Effector CD4-positive, alpha-beta T cell (primary cell): ENCODE measurements around the gene VEGFC.

Experiments
- DNase-seq: peaks from one replicate; pipeline ENCODE4 v3.0.0-alpha.2; 2020

The VEGFC gene

DNA sequence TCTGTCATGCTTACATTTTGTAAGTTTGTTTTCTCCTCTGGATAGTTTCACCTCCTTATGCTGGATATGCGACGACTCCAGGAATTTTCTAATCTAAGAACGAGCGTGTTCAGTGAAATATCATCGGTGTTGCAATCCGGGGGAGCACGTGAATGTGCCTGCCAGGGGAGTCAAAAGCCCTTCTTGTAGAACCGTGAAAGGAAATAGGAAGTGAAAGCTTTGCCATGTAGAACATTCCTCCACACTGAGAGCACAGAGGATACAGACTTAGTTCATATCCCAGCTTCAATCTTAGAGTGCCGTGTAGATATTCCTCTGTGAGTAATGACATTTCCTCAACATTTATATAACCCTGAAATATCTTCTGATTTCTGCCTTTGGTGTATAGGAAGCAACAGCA, 121.2 kb downstream of the VEGFC start:
- no peak for DNase-seq

DNA sequence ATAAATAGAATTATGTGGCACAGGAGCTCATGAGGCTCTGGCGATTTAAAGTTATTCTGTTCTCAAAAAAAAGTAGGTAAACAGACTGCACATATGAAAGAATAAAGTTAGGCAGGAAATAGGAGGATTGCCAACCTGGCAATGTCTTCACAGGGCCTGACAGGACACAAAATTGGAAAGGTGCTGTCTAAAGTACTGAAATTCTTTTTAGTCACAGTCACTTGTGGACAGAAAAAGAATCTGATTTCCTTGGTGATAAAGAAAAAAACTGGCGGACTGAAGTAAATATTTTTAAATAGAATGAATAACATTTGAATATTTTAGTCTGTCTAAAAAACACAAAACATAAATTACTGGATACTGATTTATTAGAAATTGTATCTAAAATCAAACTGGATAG, 124.4 kb downstream of the VEGFC start:
- no peak for DNase-seq

DNA sequence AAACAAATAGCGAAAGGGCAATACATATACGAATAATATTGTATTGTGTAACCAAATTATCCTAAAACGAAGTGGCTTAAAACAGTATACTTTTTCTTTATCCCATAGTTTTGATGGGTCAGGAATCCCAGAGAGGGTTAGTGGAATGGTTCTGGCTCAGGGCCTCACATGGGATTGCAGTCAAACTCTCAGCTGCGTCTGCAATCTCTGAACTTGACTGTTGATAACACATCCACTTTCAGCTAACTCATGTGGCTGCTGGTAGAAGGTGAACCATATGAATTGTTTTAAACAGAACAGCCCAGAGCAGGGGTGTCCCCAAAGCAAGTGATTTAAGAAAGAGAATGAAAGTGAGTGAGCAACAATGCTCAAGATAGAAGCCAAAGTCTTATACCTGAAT, 127.8 kb downstream of the VEGFC start:
- DNase-seq: no peak

DNA sequence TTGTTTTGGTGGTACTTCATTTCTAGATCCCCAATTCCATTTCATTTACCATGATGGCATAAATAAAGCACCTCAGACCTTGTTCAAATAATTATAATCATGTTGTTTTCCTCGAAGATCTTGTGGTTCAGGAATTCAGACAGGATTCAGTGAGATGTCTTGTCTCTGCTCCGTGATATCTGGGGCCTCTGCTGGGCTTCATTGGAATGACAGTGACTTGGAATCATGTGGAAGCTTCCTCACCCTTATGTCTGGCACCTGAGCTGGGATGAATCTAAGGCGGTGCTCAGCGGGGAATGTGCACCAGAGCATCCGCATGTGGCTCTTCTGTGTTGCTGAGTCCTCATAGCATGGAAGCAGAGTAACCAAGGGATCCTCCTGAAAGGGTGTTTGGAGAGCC, 132.2 kb downstream of the VEGFC start:
- DNase-seq: no peak

DNA sequence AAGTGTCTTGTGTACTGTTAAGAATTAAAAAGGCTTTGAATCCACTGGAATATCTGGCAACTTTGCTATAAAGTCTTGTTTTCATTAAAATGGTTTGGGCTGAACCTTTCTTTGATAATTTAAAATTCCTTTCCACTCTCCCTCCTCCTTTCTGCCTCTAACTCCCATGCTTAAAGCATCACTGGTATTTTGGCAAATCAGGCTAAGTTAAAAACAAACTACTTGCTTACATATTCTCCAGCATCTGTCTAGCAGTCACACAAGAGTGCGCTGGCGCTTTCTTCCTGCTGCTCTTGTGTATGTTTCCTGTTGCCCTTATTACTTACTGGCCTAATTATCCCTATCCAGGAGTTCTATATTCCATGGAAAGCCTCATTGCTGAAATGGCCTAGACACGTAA, 136.6 kb downstream of the VEGFC start:
- no peak for DNase-seq

DNA sequence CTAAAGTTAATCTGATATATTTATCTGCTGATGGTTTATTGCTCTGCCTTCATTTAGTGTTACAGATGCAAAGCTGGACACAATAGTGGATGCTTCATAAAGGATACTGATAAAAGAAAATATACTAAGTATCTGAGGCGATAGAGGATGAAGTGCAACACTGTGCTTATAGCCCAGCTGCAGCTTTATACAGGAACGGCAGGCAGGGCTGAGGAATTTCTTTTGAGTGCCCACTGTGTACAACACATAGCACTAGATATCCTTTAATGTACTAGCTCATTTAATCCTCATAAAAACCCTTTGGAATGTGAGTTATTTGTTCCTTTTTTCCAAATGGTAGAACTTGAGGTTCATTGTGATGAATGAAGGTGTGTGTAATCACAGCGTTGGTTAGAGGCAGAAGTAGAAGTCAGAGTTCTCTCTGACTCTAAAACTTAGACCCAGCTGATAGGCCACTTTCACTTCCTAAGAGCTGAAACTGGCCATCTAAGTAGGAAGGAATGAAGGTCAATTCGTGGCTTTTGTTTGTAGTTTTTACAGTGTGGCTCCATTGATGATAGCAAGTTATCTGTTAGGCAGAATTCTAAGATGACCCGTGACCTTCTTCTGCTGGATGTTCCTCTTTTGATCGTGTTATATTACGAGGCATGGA, 138.0 kb downstream of the VEGFC start:
- DNase-seq: no peak

DNA sequence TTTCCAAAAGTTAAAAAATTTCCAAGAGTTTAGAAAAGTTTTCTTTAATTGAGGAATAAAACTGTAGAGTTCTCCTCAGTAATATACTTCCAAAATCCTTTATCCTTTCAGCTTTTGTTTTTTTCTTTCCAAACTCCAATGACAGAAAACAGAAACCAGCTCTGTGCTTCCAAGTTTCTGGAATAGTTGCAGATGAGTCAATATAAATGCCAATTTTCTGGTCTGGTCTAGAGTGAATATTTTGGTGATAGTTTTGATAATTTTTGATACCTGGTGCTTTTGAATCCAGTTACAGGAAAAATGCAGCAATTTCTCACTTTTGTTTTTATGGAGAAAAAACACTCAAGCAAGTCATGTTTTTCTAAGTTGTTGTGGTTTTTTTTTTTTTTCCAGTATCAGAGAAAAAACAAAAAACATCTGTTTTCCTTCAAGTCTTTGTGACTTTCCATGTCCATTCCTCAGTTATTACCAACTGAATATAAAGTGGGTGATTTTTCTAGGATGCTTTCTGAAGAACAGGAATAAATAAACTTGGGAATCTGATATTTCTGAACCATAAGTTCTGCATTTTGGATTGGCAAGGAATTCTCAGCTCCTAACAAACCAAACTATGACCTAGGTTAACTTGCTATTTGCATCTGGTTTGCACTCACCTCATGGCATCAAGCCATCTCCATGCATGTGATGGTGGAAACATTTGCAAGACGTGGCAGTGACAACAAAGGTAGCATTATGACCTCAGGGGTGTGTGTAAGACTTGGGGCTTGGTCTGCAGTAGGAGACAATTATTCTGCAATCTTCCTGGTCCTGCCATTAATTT, 139.1 kb downstream of the VEGFC start:
- DNase-seq: no peak

DNA sequence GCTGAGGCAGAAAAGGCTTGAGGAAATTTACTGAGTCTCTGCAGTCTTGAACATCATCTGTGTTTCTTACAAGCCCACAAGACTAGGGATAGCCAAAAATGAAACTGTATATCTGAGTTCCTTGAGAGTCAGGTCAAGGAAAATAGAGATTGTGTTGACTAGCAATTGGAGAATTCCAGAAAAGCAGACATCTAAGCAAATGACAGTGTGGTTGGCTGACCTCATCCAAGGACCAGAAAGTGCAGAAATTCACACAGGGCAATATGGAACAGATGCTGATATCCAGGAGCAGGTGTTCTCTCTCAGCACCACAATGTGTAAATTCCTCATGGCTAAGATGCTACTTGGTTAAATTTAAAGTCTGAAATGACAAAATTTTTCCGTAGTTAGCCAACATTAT, 146.4 kb downstream of the VEGFC start:
- DNase-seq: no peak

DNA sequence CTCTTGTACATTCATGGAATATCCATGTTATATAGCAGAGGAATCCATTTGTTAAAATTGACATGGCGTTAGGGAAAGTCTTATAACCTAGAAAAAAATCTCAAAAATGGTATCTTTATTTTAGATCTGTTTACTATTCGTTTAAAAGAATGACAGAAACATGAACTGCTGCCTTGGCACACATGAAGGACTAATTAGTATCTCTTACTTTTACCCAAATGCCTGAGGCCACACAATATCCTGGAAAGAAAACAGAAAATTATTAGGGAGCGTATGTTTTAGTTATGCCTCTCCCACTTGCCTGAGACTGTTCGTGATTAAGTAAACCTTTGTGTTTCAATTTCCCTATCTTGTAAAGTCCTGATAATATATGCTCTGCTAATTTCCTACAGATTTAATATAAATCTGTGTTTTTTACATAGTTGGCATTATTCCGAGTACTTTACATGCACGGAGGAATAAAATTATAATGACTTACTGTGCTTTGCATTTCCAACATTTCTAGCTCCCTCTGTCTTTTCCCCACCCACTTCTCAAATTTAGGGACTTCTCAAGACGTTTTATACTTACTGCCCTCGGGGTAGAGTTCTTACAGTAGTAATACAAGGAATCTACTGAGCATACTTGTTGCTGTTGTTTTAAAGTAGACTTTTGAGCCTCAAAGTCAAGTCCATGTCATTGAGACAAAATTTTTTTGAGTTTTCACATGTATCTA, 147.3 kb downstream of the VEGFC start:
- no peak for DNase-seq

DNA sequence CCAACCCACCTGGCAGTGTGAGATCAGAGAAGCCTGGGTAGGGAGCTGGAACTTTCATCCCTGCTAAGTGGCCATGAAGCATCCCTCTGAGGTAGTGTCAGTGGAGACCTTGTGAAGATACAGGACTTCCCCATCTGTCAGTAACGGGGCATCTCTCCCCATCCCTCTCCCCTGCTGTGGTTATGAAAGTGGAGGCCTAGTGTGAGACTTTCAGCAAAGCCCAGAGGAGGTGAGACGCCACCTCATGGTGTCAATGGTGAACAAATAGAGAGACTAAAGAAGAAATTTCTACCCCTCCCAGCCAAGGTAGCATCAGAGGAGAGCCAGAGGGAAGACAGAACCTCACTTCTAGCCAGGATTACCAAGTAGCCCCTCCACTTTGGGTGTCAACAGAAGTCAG, 150.2 kb downstream of the VEGFC start:
- DNase-seq: no peak

DNA sequence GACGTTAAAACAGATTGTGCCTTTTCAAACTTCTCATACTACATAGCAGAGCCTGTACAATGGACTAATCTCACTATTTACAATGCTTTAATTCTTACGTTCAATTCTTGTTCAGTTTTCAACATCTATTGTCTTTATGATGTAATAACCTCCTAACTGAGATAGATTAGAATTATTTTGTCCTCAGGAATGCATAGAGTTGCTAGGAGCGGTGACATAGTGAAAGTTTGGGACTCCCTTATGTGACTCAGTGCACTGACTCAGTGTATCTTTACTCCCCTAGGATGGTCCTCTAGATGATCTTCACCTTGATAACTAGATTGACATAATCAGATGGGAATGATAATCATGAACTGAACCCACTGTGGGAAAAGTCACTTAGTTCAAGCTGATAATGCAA, 151.5 kb downstream of the VEGFC start:
- DNase-seq: no peak

DNA sequence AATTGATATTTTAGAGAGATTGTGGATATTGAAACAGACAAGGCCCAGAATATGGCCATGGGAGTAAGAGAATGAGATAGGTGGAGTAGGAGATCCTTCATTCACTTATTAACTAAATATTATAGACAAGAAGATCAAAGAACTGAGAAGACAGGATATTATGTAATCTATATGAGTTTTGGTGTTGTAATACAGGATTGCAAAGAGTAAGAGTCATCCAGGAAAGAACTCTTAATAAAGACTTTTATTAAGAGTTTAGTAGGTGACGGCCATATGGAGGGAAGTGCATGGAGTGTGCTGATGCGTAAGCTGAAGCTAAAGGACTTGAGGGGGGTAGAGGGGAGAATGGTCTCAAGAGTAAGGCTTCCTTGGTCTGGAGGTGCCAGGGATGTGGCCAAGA, 153.7 kb downstream of the VEGFC start:
- no peak for DNase-seq

DNA sequence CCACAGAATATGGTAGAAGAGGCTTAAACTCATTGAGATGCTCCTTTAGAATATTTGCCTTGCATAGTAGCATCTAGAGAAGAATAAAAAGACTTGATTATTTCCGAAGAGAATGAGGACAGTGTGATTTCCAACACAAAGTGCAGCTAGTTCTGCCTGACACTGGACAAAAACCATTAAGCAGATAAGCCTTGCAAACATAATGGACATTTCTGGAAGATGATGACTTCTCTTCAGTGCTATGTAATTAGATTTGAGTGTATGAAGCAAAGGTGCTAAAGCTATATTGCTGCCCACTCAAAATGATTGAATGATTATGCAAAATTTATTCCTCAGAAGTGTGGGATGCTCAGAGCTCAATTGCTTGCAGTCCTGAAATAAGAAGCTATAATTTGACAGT, 156.4 kb downstream of the VEGFC start:
- no peak for DNase-seq

DNA sequence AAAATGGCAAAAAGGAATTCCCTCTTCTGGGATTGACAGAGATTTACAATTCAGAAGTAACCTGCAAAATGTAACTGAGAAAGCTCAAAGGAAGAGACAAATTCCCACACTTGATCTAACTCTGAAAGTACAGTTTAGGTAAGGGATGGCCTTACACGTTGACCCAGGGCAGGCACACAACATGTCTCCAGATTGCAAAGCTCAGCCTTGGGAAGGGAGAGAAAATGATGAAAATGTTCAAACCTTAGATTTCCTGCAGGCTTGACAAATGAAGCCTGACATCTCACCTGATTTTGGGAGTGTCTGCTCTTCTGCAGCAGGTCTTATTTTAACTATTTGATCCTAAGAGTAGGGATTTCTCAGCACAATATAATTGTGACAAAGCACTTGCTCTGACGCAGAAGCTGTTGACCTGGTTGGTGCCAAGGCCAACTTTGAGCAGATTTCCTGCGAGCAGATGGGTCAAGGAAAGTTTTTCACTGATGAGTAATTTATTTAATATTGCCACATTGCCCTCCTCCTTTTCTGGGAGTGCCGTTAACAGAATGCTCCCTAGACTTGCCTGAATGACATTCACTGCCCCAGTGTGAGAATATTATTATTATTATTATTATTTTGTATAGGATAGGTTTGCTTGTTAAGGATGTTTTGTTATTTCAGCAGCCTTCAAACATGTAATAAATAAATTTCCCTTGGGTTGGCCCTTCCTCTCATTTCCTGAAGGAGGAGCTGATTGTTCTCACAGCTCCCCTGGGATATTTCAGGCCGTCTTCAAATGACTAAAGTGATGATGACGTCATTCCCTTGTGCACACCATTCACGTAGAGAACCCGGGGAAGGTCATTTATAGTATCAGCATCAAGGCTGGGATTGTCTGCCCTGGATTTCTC, 157.1 kb downstream of the VEGFC start:
- DNase-seq: no peak
